ENCODE results near the gene PLEKHA6. TPM values are rescaled to one million over a fixed set of nuclear protein-coding genes. Genes with fewer than 3 reads are reported as not detected.

Gene PLEKHA6
- total and polyA plus RNA-seq, 2 experiments from 2014 or later, result 2.8 to 6.2 TPM

DNA sequence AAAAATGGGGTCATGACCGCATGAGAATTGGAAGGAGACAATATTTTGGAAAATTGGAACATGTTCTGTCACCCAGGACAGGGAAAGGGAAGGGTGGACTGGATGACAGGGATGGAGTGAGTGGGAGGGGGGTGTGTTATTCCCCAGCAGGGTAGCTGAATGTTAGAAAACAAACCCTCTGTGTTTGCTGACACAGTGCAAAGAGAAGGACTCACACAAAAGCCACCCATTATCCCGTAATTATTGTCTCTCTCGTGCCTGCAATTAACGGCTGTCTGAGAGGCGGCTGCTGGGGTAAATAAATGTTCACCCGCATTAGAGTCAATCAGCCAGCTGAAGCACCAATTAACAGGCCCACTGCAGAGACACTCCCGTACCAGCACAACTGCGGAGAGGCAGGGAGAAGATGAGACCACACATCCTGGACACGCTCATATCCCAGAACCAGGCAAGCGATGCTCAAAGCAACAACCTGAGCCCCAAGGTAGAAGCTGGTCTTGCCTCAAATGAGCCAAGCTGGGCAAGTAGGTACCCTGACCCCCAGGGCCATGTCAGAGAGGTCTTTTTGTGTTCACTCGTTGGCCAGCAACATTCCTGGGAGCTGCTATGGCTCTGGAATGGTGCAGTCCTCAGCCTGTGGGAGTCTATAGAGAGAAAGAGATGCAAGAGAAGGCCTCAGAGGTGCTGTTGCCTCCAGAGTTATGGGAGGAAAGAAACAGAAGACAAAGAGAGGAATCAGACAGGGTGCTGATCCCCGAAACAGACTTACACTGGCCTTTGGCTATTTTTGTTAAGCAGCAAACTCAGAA, 19.4 kb downstream of the PLEKHA6 start:
- Histone ChIP-seq H3K36me3 (ENCODE audit: insufficient read depth) (no peaks in the 10 kb centered on the region), H3K27ac (ENCODE audit: low read depth) (no peak overlapping the region), H3K27me3 (ENCODE audit: insufficient read depth) (no peaks in the 10 kb centered on the region), H3K9me2 (ENCODE audit: insufficient read depth) (peaks cover 15% of the 10 kb centered on the region; the same call in 1 of the 2 replicates), H2AFZ (no peak overlapping the region), H4K20me1 (replicated peaks; ENCODE audit: insufficient read depth) (no peaks in the 10 kb centered on the region), H3K4me3 (no peak overlapping the region), H3K4me1 (ENCODE audit: insufficient read depth) (peaks cover 66% of the 10 kb centered on the region), H3F3A (replicated peaks; ENCODE audit: low read depth) (peaks cover 7% of the 10 kb centered on the region; the same call in 1 of the 2 replicates), H3K4me2 (no peak overlapping the region), H3K79me2 (replicated peaks; ENCODE audit: insufficient read depth) (no peaks in the 10 kb centered on the region)
- Mint-ChIP-seq H3K27ac (no peak overlapping the region), H3K9me3 (no peaks in the 10 kb centered on the region), H3K4me1 (peaks cover 52% of the 10 kb centered on the region), H3K27me3 (ENCODE audit: insufficient read depth, low read depth, poor library complexity) (peaks cover 10% of the 10 kb centered on the region), H3K36me3 (ENCODE audit: low read depth) (no peaks in the 10 kb centered on the region), H3K4me3 (no peak overlapping the region; the same call in 2 of the 3 replicates)
- ATAC-seq (no peak), DNase-seq (ENCODE audit: low spot score) (no peak)
- TF ChIP-seq POLR2AphosphoS5 (IDR thresholded peaks at IDR 0.05; ENCODE audit: low read depth) (no peak), ZNF462 (CRISPR knock-in tag; IDR thresholded peaks at IDR 0.05) (no peak), CREB1 (CRISPR knock-in tag; IDR thresholded peaks at IDR 0.05; ENCODE audit: low read depth) (no peak), ZNF114 (CRISPR knock-in tag; IDR thresholded peaks at IDR 0.05) (no peak), ZNF331 (CRISPR knock-in tag; IDR thresholded peaks at IDR 0.05; ENCODE audit: low read depth) (no peak), EZH2phosphoT487 (IDR thresholded peaks at IDR 0.05; ENCODE audit: unreplicated experiment) (no peak), STAT1 (IDR thresholded peaks at IDR 0.05; ENCODE audit: unreplicated experiment) (no peak), NANOG (IDR thresholded peaks at IDR 0.05; ENCODE audit: borderline replicate concordance) (no peak), EZH2 (IDR thresholded peaks at IDR 0.05; ENCODE audit: low read depth, unreplicated experiment) (no peak), JUNB (IDR thresholded peaks at IDR 0.05; ENCODE audit: unreplicated experiment) (no peak)
- TF ChIP-seq, protein P1, sequence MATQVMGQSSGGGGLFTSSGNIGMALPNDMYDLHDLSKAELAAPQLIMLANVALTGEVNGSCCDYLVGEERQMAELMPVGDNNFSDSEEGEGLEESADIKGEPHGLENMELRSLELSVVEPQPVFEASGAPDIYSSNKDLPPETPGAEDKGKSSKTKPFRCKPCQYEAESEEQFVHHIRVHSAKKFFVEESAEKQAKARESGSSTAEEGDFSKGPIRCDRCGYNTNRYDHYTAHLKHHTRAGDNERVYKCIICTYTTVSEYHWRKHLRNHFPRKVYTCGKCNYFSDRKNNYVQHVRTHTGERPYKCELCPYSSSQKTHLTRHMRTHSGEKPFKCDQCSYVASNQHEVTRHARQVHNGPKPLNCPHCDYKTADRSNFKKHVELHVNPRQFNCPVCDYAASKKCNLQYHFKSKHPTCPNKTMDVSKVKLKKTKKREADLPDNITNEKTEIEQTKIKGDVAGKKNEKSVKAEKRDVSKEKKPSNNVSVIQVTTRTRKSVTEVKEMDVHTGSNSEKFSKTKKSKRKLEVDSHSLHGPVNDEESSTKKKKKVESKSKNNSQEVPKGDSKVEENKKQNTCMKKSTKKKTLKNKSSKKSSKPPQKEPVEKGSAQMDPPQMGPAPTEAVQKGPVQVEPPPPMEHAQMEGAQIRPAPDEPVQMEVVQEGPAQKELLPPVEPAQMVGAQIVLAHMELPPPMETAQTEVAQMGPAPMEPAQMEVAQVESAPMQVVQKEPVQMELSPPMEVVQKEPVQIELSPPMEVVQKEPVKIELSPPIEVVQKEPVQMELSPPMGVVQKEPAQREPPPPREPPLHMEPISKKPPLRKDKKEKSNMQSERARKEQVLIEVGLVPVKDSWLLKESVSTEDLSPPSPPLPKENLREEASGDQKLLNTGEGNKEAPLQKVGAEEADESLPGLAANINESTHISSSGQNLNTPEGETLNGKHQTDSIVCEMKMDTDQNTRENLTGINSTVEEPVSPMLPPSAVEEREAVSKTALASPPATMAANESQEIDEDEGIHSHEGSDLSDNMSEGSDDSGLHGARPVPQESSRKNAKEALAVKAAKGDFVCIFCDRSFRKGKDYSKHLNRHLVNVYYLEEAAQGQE (IDR thresholded peaks at IDR 0.05; ENCODE audit: unreplicated experiment), result no peak
- TF ChIP-seq, protein P2, sequence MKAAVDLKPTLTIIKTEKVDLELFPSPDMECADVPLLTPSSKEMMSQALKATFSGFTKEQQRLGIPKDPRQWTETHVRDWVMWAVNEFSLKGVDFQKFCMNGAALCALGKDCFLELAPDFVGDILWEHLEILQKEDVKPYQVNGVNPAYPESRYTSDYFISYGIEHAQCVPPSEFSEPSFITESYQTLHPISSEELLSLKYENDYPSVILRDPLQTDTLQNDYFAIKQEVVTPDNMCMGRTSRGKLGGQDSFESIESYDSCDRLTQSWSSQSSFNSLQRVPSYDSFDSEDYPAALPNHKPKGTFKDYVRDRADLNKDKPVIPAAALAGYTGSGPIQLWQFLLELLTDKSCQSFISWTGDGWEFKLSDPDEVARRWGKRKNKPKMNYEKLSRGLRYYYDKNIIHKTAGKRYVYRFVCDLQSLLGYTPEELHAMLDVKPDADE (IDR thresholded peaks at IDR 0.05), result no peak
- TF ChIP-seq, protein P3, sequence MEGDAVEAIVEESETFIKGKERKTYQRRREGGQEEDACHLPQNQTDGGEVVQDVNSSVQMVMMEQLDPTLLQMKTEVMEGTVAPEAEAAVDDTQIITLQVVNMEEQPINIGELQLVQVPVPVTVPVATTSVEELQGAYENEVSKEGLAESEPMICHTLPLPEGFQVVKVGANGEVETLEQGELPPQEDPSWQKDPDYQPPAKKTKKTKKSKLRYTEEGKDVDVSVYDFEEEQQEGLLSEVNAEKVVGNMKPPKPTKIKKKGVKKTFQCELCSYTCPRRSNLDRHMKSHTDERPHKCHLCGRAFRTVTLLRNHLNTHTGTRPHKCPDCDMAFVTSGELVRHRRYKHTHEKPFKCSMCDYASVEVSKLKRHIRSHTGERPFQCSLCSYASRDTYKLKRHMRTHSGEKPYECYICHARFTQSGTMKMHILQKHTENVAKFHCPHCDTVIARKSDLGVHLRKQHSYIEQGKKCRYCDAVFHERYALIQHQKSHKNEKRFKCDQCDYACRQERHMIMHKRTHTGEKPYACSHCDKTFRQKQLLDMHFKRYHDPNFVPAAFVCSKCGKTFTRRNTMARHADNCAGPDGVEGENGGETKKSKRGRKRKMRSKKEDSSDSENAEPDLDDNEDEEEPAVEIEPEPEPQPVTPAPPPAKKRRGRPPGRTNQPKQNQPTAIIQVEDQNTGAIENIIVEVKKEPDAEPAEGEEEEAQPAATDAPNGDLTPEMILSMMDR (conservative IDR thresholded peaks at IDR 0.05; ENCODE audit: low read depth in 2 of 2), result no peak

All from GM23338 (cell line).